Raji (cell line): ENCODE measurements around the gene SUV39H1.

ENCODE experiments used
- POLR2A ChIP-seq: IDR thresholded peaks from 2 replicates; pipeline ENCODE4 v1.6.1; 2011; ENCODE audit warnings: low read depth, low read length, control low read depth; ENCODE audit not compliant: insufficient read depth

The SUV39H1 gene

GRCh38 chrX:48705871-48706270 lies 9.3 kb downstream of the SUV39H1 start:
- TF ChIP-seq POLR2A: no peak

- TF ChIP-seq POLR2A: no peak
Measured at GRCh38 chrX:48709522-48710112, 13.1 kb downstream of the SUV39H1 start.

GRCh38 chrX:48711162-48711928 lies 14.8 kb downstream of the SUV39H1 start:
- TF ChIP-seq POLR2A: no peak

- no peak for TF ChIP-seq POLR2A
Measured at GRCh38 chrX:48711929-48712505, 15.5 kb downstream of the SUV39H1 start.

- TF ChIP-seq POLR2A: no peak
Measured at GRCh38 chrX:48713847-48714246, 17.3 kb downstream of the SUV39H1 start.

GRCh38 chrX:48714573-48714972 lies 18.0 kb downstream of the SUV39H1 start:
- TF ChIP-seq POLR2A: no peak

- no peak for TF ChIP-seq POLR2A
Measured at GRCh38 chrX:48715072-48715471, 18.5 kb downstream of the SUV39H1 start.

GRCh38 chrX:48715876-48716502 lies 19.5 kb downstream of the SUV39H1 start:
- TF ChIP-seq POLR2A: no peak

- no peak for TF ChIP-seq POLR2A
Measured at GRCh38 chrX:48719958-48720357, 23.4 kb downstream of the SUV39H1 start.

GRCh38 chrX:48720577-48721250 lies 24.2 kb downstream of the SUV39H1 start:
- TF ChIP-seq POLR2A: no peak

GRCh38 chrX:48721916-48722315 lies 25.4 kb downstream of the SUV39H1 start:
- no peak for TF ChIP-seq POLR2A

GRCh38 chrX:48726596-48726995 lies 30.1 kb downstream of the SUV39H1 start:
- TF ChIP-seq POLR2A: no peak

GRCh38 chrX:48728653-48729052 lies 32.1 kb downstream of the SUV39H1 start:
- TF ChIP-seq POLR2A: no peak

- TF ChIP-seq POLR2A: no peak
Measured at GRCh38 chrX:48736303-48736702, 39.8 kb downstream of the SUV39H1 start.

- no peak for TF ChIP-seq POLR2A
Measured at GRCh38 chrX:48736878-48737212, 40.3 kb downstream of the SUV39H1 start.
